GM23338 (cell line): ENCODE measurements around the gene TSHZ2. TPM values are rescaled to one million over a fixed set of nuclear protein-coding genes. Genes with fewer than 3 reads are reported as not detected.

Experiments used
- ATAC-seq: fragments of 200-7000 bp; cut with Tn5 transposase; 3 replicates; pipeline ENCODE4 v1.9.1; 2020
- DNase-seq: peaks from one replicate; pipeline ENCODE4 v3.0.0-alpha.2; 2015; ENCODE audit warnings: low spot score
- H2AFZ ChIP-seq: fragments of 200-600 bp; sonication (generic); 2 replicates; pipeline ENCODE4 v1.8.0; 2016; ENCODE audit warnings: antibody characterized with exemption, mild to moderate bottlenecking, moderate library complexity
- H3F3A ChIP-seq: fragments of 200-600 bp; sonication (generic); replicated peaks from 2 replicates; pipeline ENCODE4 v1.8.0; 2017; ENCODE audit warnings: antibody characterized with exemption, mixed run types, low read depth
- H3K27ac ChIP-seq: fragments of 200-600 bp; sonication (generic); 2 replicates; pipeline ENCODE4 v1.6.1; 2016; ENCODE audit warnings: low read depth
- H3K27me3 ChIP-seq: fragments of 200-600 bp; sonication (generic); 2 replicates; pipeline ENCODE4 v1.8.0; 2016; ENCODE audit warnings: mild to moderate bottlenecking, mixed run types, moderate library complexity; ENCODE audit not compliant: insufficient read depth
- H3K36me3 ChIP-seq: fragments of 200-600 bp; sonication (generic); 2 replicates; pipeline ENCODE4 v1.8.0; 2016; ENCODE audit warnings: mild to moderate bottlenecking; ENCODE audit not compliant: insufficient read depth
- H3K4me1 ChIP-seq: fragments of 200-600 bp; sonication (generic); 2 replicates; pipeline ENCODE4 v1.8.0; 2016; ENCODE audit warnings: mild to moderate bottlenecking, moderate library complexity; ENCODE audit not compliant: insufficient read depth
- H3K4me2 ChIP-seq: fragments of 200-600 bp; sonication (generic); 2 replicates; pipeline ENCODE4 v1.7.1; 2017; ENCODE audit warnings: mixed run types
- H3K4me3 ChIP-seq: fragments of 200-600 bp; sonication (generic); 2 replicates; pipeline ENCODE4 v1.6.1; 2016; ENCODE audit warnings: mixed run types
- H3K79me2 ChIP-seq: fragments of 200-600 bp; sonication (generic); replicated peaks from 2 replicates; pipeline ENCODE4 v1.8.0; 2017; ENCODE audit warnings: mild to moderate bottlenecking; ENCODE audit not compliant: insufficient read depth
- H3K9me2 ChIP-seq: fragments of 200-600 bp; sonication (generic); 2 replicates; pipeline ENCODE4 v1.8.0; 2017; ENCODE audit not compliant: insufficient read depth
- H4K20me1 ChIP-seq: fragments of 200-600 bp; sonication (generic); replicated peaks from 2 replicates; pipeline ENCODE4 v1.8.0; 2017; ENCODE audit warnings: mild to moderate bottlenecking; ENCODE audit not compliant: insufficient read depth
- H3K27ac Mint-ChIP-seq: 2 replicates; pipeline ENCODE4 v1.8.0; 2020; ENCODE audit warnings: inconsistent platforms, mild to moderate bottlenecking, moderate library complexity, mixed read lengths
- H3K27me3 Mint-ChIP-seq: 3 replicates; pipeline ENCODE4 v1.8.0; 2022; ENCODE audit warnings: low read depth, mild to moderate bottlenecking, moderate library complexity, mixed read lengths, inconsistent platforms; ENCODE audit not compliant: insufficient read depth, poor library complexity
- H3K36me3 Mint-ChIP-seq: 3 replicates; pipeline ENCODE4 v1.8.0; 2021; ENCODE audit warnings: low read depth, mild to moderate bottlenecking, inconsistent platforms, moderate library complexity, mixed read lengths
- H3K4me1 Mint-ChIP-seq: 3 replicates; pipeline ENCODE4 v1.8.0; 2020; ENCODE audit warnings: mild to moderate bottlenecking, inconsistent platforms, mixed read lengths
- H3K4me3 Mint-ChIP-seq: 3 replicates; pipeline ENCODE4 v1.8.0; 2021; ENCODE audit warnings: moderate library complexity, mild to moderate bottlenecking, inconsistent platforms, mixed read lengths
- H3K9me3 Mint-ChIP-seq: 3 replicates; pipeline ENCODE4 v1.8.0; 2020; ENCODE audit warnings: moderate library complexity, mild to moderate bottlenecking, inconsistent platforms, mixed read lengths
- CREB1 ChIP-seq: fragments of 250-450 bp; sonication (Bioruptor Pico); IDR thresholded peaks from 2 replicates; pipeline ENCODE4 v1.5.0; 2020; ENCODE audit warnings: low read depth, mild to moderate bottlenecking, moderate library complexity
- CTCF ChIP-seq, 2 experiments: fragments of 200-600 bp in 1 of 2; sonication (generic) in 1 of 2; conservative IDR thresholded peaks; 2 replicates each; pipeline versions ENCODE4 v1.5.1 to v1.6.1; 2016 to 2017; ENCODE audit warnings: antibody characterized with exemption in 2 of 2, low read depth in 2 of 2, mild to moderate bottlenecking in 2 of 2, moderate library complexity in 1 of 2
- ETS1 ChIP-seq: IDR thresholded peaks from 2 replicates; pipeline ENCODE4 v1.6.1; 2016; ENCODE audit warnings: antibody characterized with exemption
- EZH2 ChIP-seq: fragments of 200-600 bp; sonication (generic); IDR thresholded peaks from one replicate; pipeline ENCODE4 v1.8.0; 2017; ENCODE audit warnings: antibody characterized with exemption, mild to moderate bottlenecking, low read depth; ENCODE audit not compliant: unreplicated experiment
- EZH2phosphoT487 ChIP-seq: fragments of 200-600 bp; sonication (generic); IDR thresholded peaks from one replicate; pipeline ENCODE4 v1.8.1; 2018; ENCODE audit warnings: antibody characterized with exemption; ENCODE audit not compliant: unreplicated experiment
- JUNB ChIP-seq: IDR thresholded peaks from one replicate; pipeline ENCODE4 v1.6.1; 2016; ENCODE audit warnings: antibody characterized with exemption; ENCODE audit not compliant: unreplicated experiment
- NANOG ChIP-seq: IDR thresholded peaks from 2 replicates; pipeline ENCODE4 v1.6.1; 2016; ENCODE audit warnings: antibody characterized with exemption, borderline replicate concordance
- POLR2AphosphoS5 ChIP-seq: IDR thresholded peaks from 2 replicates; pipeline ENCODE4 v1.6.1; 2016; ENCODE audit warnings: antibody characterized with exemption, low read depth
- STAT1 ChIP-seq: IDR thresholded peaks from one replicate; pipeline ENCODE4 v1.6.1; 2016; ENCODE audit warnings: antibody characterized with exemption; ENCODE audit not compliant: unreplicated experiment
- ZNF114 ChIP-seq: fragments of 250-450 bp; sonication (Bioruptor Pico); IDR thresholded peaks from 2 replicates; pipeline ENCODE4 v1.5.0; 2020; ENCODE audit warnings: mild to moderate bottlenecking, moderate library complexity
- ZNF331 ChIP-seq: fragments of 250-450 bp; sonication (Bioruptor Pico); IDR thresholded peaks from 2 replicates; pipeline ENCODE4 v1.5.0; 2020; ENCODE audit warnings: low read depth, mild to moderate bottlenecking, moderate library complexity
- ZNF462 ChIP-seq: fragments of 250-450 bp; sonication (Bioruptor Pico); IDR thresholded peaks from 2 replicates; pipeline ENCODE4 v1.5.0; 2020; ENCODE audit warnings: mild to moderate bottlenecking, moderate library complexity
- polyA plus RNA-seq: library from polyadenylated mRNA; unstranded; fragments of >200 nt; fragmentation: Nextera tagmentation; extraction: Ambion mirVana; gene quantifications from 2 replicates; pipeline ENCODE4 v1.2.1, GENCODE V29; 2016
- total RNA-seq: library from RNA; depleted of rRNA; stranded (reverse); fragments of >200 nt; shearing (Covaris generic); gene quantifications from 2 replicates; pipeline ENCODE4 v1.2.3, GENCODE V29; 2014
- TF ChIP-seq, protein P1 (sequence below): IDR thresholded peaks from one replicate; pipeline ENCODE4 v1.6.1; 2018; ENCODE audit warnings: antibody characterized with exemption; ENCODE audit not compliant: unreplicated experiment

The TSHZ2 gene
- total and polyA plus RNA-seq, 2 experiments from 2014 or later, result 0.49 to 1.3 TPM

DNA sequence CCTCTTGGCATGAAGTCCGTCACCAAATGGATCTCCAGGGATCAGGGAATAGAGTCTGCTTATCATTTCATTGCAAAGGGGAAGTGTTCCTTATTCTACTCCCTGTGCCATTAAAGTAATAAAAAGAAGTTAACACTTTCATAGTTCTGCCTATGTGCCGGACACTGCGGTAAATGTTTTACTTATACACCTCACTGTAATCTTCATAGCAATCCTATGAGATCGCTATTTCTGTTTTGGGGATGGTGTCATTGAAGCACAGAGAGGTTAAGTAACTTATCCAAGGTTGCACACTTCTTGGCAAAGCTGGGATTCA is 177.7 kb downstream of the TSHZ2 start:
- Histone ChIP-seq H3K4me1 (no peaks in the 10 kb centered on the region), H3F3A (no peaks in the 10 kb centered on the region), H3K4me3 (no peak overlapping the region), H2AFZ (no peak overlapping the region), H3K27ac (no peak overlapping the region), H3K4me2 (no peak overlapping the region), H3K36me3 (no peaks in the 10 kb centered on the region), H3K27me3 (no peaks in the 10 kb centered on the region), H3K9me2 (peaks cover 6% of the 10 kb centered on the region; the same call in 1 of the 2 replicates), H3K79me2 (no peaks in the 10 kb centered on the region), H4K20me1 (no peaks in the 10 kb centered on the region)
- Mint-ChIP-seq H3K27ac (no peak overlapping the region), H3K9me3 (no peaks in the 10 kb centered on the region; the same call in 2 of the 3 replicates), H3K27me3 (peaks cover 2% of the 10 kb centered on the region), H3K36me3 (no peaks in the 10 kb centered on the region), H3K4me3 (no peak overlapping the region), H3K4me1 (0 out of 3 replicates have a peak, but pooled peaks cover 7% of the 10 kb centered on the region)
- TF ChIP-seq NANOG (no peak), STAT1 (no peak), POLR2AphosphoS5 (no peak), EZH2 (no peak), ZNF462 (CRISPR knock-in tag) (no peak), CREB1 (no peak), CTCF (conservative IDR thresholded peaks at IDR 0.05; ENCODE audit: low read depth in 2 of 2) (no peak), ZNF331 (no peak), ETS1 (no peak), ZNF114 (CRISPR knock-in tag) (no peak), JUNB (no peak), EZH2phosphoT487 (no peak)
- TF ChIP-seq, protein P1, sequence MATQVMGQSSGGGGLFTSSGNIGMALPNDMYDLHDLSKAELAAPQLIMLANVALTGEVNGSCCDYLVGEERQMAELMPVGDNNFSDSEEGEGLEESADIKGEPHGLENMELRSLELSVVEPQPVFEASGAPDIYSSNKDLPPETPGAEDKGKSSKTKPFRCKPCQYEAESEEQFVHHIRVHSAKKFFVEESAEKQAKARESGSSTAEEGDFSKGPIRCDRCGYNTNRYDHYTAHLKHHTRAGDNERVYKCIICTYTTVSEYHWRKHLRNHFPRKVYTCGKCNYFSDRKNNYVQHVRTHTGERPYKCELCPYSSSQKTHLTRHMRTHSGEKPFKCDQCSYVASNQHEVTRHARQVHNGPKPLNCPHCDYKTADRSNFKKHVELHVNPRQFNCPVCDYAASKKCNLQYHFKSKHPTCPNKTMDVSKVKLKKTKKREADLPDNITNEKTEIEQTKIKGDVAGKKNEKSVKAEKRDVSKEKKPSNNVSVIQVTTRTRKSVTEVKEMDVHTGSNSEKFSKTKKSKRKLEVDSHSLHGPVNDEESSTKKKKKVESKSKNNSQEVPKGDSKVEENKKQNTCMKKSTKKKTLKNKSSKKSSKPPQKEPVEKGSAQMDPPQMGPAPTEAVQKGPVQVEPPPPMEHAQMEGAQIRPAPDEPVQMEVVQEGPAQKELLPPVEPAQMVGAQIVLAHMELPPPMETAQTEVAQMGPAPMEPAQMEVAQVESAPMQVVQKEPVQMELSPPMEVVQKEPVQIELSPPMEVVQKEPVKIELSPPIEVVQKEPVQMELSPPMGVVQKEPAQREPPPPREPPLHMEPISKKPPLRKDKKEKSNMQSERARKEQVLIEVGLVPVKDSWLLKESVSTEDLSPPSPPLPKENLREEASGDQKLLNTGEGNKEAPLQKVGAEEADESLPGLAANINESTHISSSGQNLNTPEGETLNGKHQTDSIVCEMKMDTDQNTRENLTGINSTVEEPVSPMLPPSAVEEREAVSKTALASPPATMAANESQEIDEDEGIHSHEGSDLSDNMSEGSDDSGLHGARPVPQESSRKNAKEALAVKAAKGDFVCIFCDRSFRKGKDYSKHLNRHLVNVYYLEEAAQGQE, result no peak
- DNase-seq, result no peak
- ATAC-seq, result no peak
